Lung (tissue), 12 donors: ENCODE results near the gene DYNLRB1. TPM values are rescaled to one million over a fixed set of nuclear protein-coding genes. Genes with fewer than 3 reads are reported as not detected.
"Not testable (repeated sequence)": the region's sequence is repeated elsewhere in the genome, so short reads cannot be mapped to it uniquely, and the experiment has no call there.

Experiments
- ATAC-seq: fragments of 200-7000 bp; cut with Tn5 transposase; one replicate; pipeline ENCODE4 v1.9.1; 2020; ENCODE audit warnings: moderate number of reproducible peaks; ENCODE audit not compliant: insufficient read depth, low FRiP score
- DNase-seq, 3 donors: peaks; one replicate each; pipeline ENCODE4 v3.0.0-alpha.2; 2013 to 2017
- H3K27ac ChIP-seq, 2 donors: one replicate each; pipeline ENCODE4 v1.5.1; 2013; ENCODE audit warnings: mild to moderate bottlenecking in 2 of 2, moderate library complexity in 2 of 2, control low read depth in 1 of 2, inconsistent platforms in 1 of 2, low read depth in 1 of 2, low read length in 1 of 2
- H3K27me3 ChIP-seq, 3 donors: one replicate each; pipeline ENCODE4 v1.5.1; 2013; ENCODE audit warnings: low read length in 2 of 3; ENCODE audit not compliant: control insufficient read depth in 3 of 3, insufficient read depth in 3 of 3
- H3K36me3 ChIP-seq, 4 donors: one replicate each; pipeline ENCODE4 v1.5.1; 2013; ENCODE audit warnings: low read length in 4 of 4, mild to moderate bottlenecking in 1 of 4, moderate library complexity in 1 of 4; ENCODE audit not compliant: control insufficient read depth in 4 of 4, insufficient read depth in 4 of 4
- H3K4me1 ChIP-seq, 5 donors: one replicate each; pipeline ENCODE4 v1.5.1; 2013; ENCODE audit warnings: low read length in 5 of 5, mild to moderate bottlenecking in 2 of 5, moderate library complexity in 1 of 5; ENCODE audit not compliant: control insufficient read depth in 5 of 5, insufficient read depth in 5 of 5
- H3K4me3 ChIP-seq: one replicate; pipeline ENCODE4 v1.5.1; 2013; ENCODE audit warnings: mild to moderate bottlenecking, control low read depth, moderate library complexity
- H3K9ac ChIP-seq, 2 donors: one replicate each; pipeline ENCODE4 v1.5.1; 2013; ENCODE audit warnings: low read length in 2 of 2, control low read depth in 1 of 2; ENCODE audit not compliant: insufficient read depth in 1 of 2
- H3K9me3 ChIP-seq, 4 donors: one replicate each; pipeline ENCODE4 v1.5.1; 2013; ENCODE audit warnings: low read length in 3 of 4, mild to moderate bottlenecking in 1 of 4, moderate library complexity in 1 of 4; ENCODE audit not compliant: control insufficient read depth in 4 of 4, insufficient read depth in 3 of 4
- CTCF ChIP-seq: IDR thresholded peaks from 2 replicates; pipeline ENCODE4 v1.5.1; 2012; ENCODE audit warnings: mild to moderate bottlenecking; ENCODE audit errors: control extremely low read depth, extremely low read depth
- WGBS, 2 donors: extraction: QIAGEN DNeasy Blood & Tissue Kit; methylation state at CpG; one replicate each; pipeline ENCODE4 v1.1.7; 2013; 5-methylcytosine and 5-hydroxymethylcytosine counted together
- polyA plus RNA-seq, 2 donors: library from polyadenylated mRNA; stranded (reverse); fragments of 200-250 nt; gene quantifications; one replicate each; pipeline ENCODE4 v1.2.1, GENCODE V29; 2013
- total RNA-seq, 2 donors: library from RNA; depleted of rRNA in 1 of 2; stranded (reverse); fragments of >200 nt in 1 of 2; gene quantifications; one replicate each; pipeline ENCODE4 v1.2.1, GENCODE V29; 2014 to 2021
- donor health status: control.
- donor health status: control.
- donor health status: Bipolar disorder and iron deficiency.
- donor health status: healthy.
- donor health status: DM: yes; HTN: yes; CAD: no.

DYNLRB1 gene
- total and polyA plus RNA-seq, 4 donors: 77.3 to 433 (median 156) TPM

GRCh38 chr20:34493646-34494045 lies 22.6 kb upstream of the DYNLRB1 start:
- no peak for TF ChIP-seq CTCF
- Histone ChIP-seq H3K36me3 (peaks cover 15 to 49% (median 30%) of the 10 kb centered on the region in 4 donors), H3K9me3 (peaks cover 0 to 2% (median 0%) of the 10 kb centered on the region in 4 donors), H3K9ac (no peak overlapping the region), H3K27me3 (no peaks in the 10 kb centered on the region), H3K27ac (no peak overlapping the region), H3K4me3 (no peak overlapping the region), H3K4me1 (no peaks in the 10 kb centered on the region)
- WGBS, 2 donors: 95 to 96% methylated on average over 4 of the region's 4 CpGs
- no peak for ATAC-seq
- no peak for DNase-seq

- Histone ChIP-seq H3K27ac (no peak overlapping the region), H3K9ac (no peak overlapping the region), H3K9me3 (peaks cover 0 to 2% (median 0%) of the 10 kb centered on the region in 4 donors), H3K36me3 (peaks cover 11 to 46% (median 32%) of the 10 kb centered on the region in 4 donors), H3K27me3 (no peaks in the 10 kb centered on the region), H3K4me3 (no peak overlapping the region), H3K4me1 (no peaks in the 10 kb centered on the region)
- DNase-seq (no peak), ATAC-seq (no peak)
- WGBS, 2 donors: 93 to 97% methylated on average over 7 of the region's 7 CpGs
- TF ChIP-seq CTCF: no peak
Observed at GRCh38 chr20:34495307-34495706, 20.9 kb upstream of the DYNLRB1 start.

GRCh38 chr20:34495916-34496315 lies 20.3 kb upstream of the DYNLRB1 start:
- no peak for TF ChIP-seq CTCF
- no peak overlapping the region for H3K4me3 ChIP-seq
- peaks cover 0 to 2% (median 0%) of the 10 kb centered on the region in 4 donors for H3K9me3 ChIP-seq
- H3K27me3 ChIP-seq: no peaks in the 10 kb centered on the region
- H3K36me3 ChIP-seq: peaks cover 10 to 43% (median 28%) of the 10 kb centered on the region in 4 donors
- no peak overlapping the region for H3K9ac ChIP-seq
- 94 to 100% methylated on average over 1 of the region's 1 CpG for WGBS, 2 donors
- no peak overlapping the region for H3K27ac ChIP-seq
- no peaks in the 10 kb centered on the region for H3K4me1 ChIP-seq
- DNase-seq (no peak), ATAC-seq (no peak)

GRCh38 chr20:34497596-34497995 lies 18.6 kb upstream of the DYNLRB1 start:
- DNase-seq, H3K9ac ChIP-seq, H3K9me3 ChIP-seq, H3K27me3 ChIP-seq, H3K27ac ChIP-seq, ATAC-seq, H3K4me1 ChIP-seq, H3K4me3 ChIP-seq: not testable (repeated sequence)
- peaks cover 6 to 39% (median 24%) of the 10 kb centered on the region in 4 donors for H3K36me3 ChIP-seq
- 96 to 97% methylated on average over 6 of the region's 6 CpGs for WGBS, 2 donors
